GM12878 (cell line): ENCODE data around the gene CRTC3. TPM values are rescaled to one million over a fixed set of nuclear protein-coding genes. Genes with fewer than 3 reads are reported as not detected.

Experiments
- ATAC-seq: fragments of 200-7000 bp; cut with Tn5 transposase; 3 replicates; pipeline ENCODE4 v1.9.1; 2020; ENCODE audit warnings: mild to moderate bottlenecking, moderate library complexity
- BruUV-seq: library from RNA; stranded (reverse); fragments of 400-500 nt; replicated peaks from 2 replicates; lab custom pipeline; 2021; lab: Mats Ljungman, UMichigan
- CTCF ChIA-PET: fragments of 300-600 bp; sonication (Branson Sonifier 250); formaldehyde crosslinking; extraction: SDS; loops from one replicate; lab custom pipeline; 2021; ENCODE audit warnings: inconsistent platforms; lab: Yijun Ruan, JAX
- POLR2A ChIA-PET: fragments of 350-600 bp; formaldehyde crosslinking; extraction: SDS; loops from one replicate; lab custom pipeline; 2021; ENCODE audit warnings: inconsistent platforms; lab: Charles Lee
- RAD21 ChIA-PET: fragments of 300-600 bp; sonication (Branson Sonifier 250); formaldehyde crosslinking; loops from one replicate; lab custom pipeline; 2023; ENCODE audit warnings: antibody characterized with exemption; ENCODE audit not compliant: unreplicated experiment; lab: Charles Lee
- SMC1A ChIA-PET: fragments of 300-600 bp; sonication (Branson Sonifier 250); formaldehyde crosslinking; loops from one replicate; lab custom pipeline; 2023; ENCODE audit not compliant: unreplicated experiment, uncharacterized antibody; lab: Charles Lee
- DNase-seq: peaks from one replicate; pipeline ENCODE4 v3.0.0-alpha.2; 2011; ENCODE audit warnings: low read depth, low spot score
- FAIRE-seq: peaks from 3 replicates; lab custom pipeline; 2011; peaks lifted over from hg19 to GRCh38; lab: Jason Lieb, UNC
- H2AFZ ChIP-seq: 2 replicates; pipeline ENCODE4 v1.6.0; 2011; ENCODE audit warnings: low read depth, low read length, control low read depth; ENCODE audit not compliant: control insufficient read depth
- H3K27ac ChIP-seq: 2 replicates; pipeline ENCODE4 v1.5.1; 2011; ENCODE audit warnings: control low read depth; ENCODE audit not compliant: control insufficient read depth, insufficient read depth
- H3K27me3 ChIP-seq, 2 experiments: replicated peaks in 1 of 2; 2 replicates each; pipeline versions ENCODE4 v1.6.0 to v1.6.1; 2011; ENCODE audit warnings: low read length in 1 of 2; ENCODE audit not compliant: control insufficient read depth in 2 of 2, insufficient read depth in 2 of 2
- H3K36me3 ChIP-seq, 2 experiments: 2 replicates each; pipeline ENCODE4 v1.5.1; 2011; ENCODE audit warnings: low read length in 1 of 2; ENCODE audit not compliant: control insufficient read depth in 2 of 2, insufficient read depth in 2 of 2
- H3K4me1 ChIP-seq: 2 replicates; pipeline ENCODE4 v1.6.1; 2011; ENCODE audit warnings: mild to moderate bottlenecking, low read length, moderate library complexity, mixed read lengths; ENCODE audit not compliant: control insufficient read depth, insufficient read depth
- H3K4me2 ChIP-seq: 2 replicates; pipeline ENCODE4 v1.6.0; 2011; ENCODE audit warnings: control low read depth; ENCODE audit not compliant: control insufficient read depth, insufficient read depth
- H3K4me3 ChIP-seq: fragments of 200-600 bp; sonication (generic); 2 replicates; pipeline ENCODE4 v1.5.1; 2016
- H3K79me2 ChIP-seq: 2 replicates; pipeline ENCODE4 v1.6.0; 2011; ENCODE audit warnings: low read length; ENCODE audit not compliant: control insufficient read depth, insufficient read depth
- H3K9ac ChIP-seq: 2 replicates; pipeline ENCODE4 v1.8.0; 2011; ENCODE audit warnings: low read length, control low read depth, mixed read lengths; ENCODE audit not compliant: control insufficient read depth, insufficient read depth
- H3K9me3 ChIP-seq: replicated peaks from 3 replicates; pipeline ENCODE4 v1.5.1; 2011; ENCODE audit warnings: mild to moderate bottlenecking, low read length; ENCODE audit not compliant: control insufficient read depth, insufficient read depth
- H4K20me1 ChIP-seq: 2 replicates; pipeline ENCODE4 v1.6.0; 2011; ENCODE audit not compliant: control insufficient read depth, insufficient read depth
- GATAD2B ChIP-seq: fragments of 450-650 bp; conservative IDR thresholded peaks from 2 replicates; pipeline ENCODE4 v1.6.1; 2017; ENCODE audit warnings: low read depth, mild to moderate bottlenecking, moderate library complexity
- HCFC1 ChIP-seq: fragments of 150-350 bp; IDR thresholded peaks from 2 replicates; pipeline ENCODE4 v1.6.1; 2014; ENCODE audit warnings: low read length
- JUND ChIP-seq: IDR thresholded peaks from 2 replicates; pipeline ENCODE4 v1.6.1; 2012; ENCODE audit warnings: low read depth, mild to moderate bottlenecking, low read length, improper control_type of control experiment, moderate library complexity
- NRF1 ChIP-seq: conservative IDR thresholded peaks from 2 replicates; pipeline ENCODE4 v1.6.1; 2011; ENCODE audit warnings: mild to moderate bottlenecking, low read depth, low read length, improper control_type of control experiment
- POLR2A ChIP-seq: IDR thresholded peaks from 2 replicates; pipeline ENCODE4 v1.6.1; 2011; ENCODE audit warnings: low read depth, mild to moderate bottlenecking, low read length
- RAD21 ChIP-seq: IDR thresholded peaks from 2 replicates; pipeline ENCODE4 v1.6.1; 2011; ENCODE audit warnings: mild to moderate bottlenecking, low read depth, low read length, moderate library complexity; ENCODE audit not compliant: insufficient read depth
- YY1 ChIP-seq: IDR thresholded peaks from 2 replicates; pipeline ENCODE4 v1.6.1; 2011; ENCODE audit warnings: low read depth, mild to moderate bottlenecking, low read length
- ZSCAN29 ChIP-seq: fragments of 450-650 bp; IDR thresholded peaks from 2 replicates; pipeline ENCODE4 v1.6.1; 2017; ENCODE audit warnings: mild to moderate bottlenecking, moderate library complexity
- ZZZ3 ChIP-seq: IDR thresholded peaks from 2 replicates; pipeline ENCODE4 v1.6.1; 2011; ENCODE audit warnings: low read depth; ENCODE audit not compliant: control insufficient read depth, insufficient read length
- WGBS: methylation state at CpG from one replicate; pipeline ENCODE4 v1.1.6; 2016; ENCODE audit warnings: low lambda C conversion rate; ENCODE audit not compliant: insufficient replicate concordance, insufficient coverage; ENCODE audit errors: missing lambda C conversion rate; 5-methylcytosine and 5-hydroxymethylcytosine counted together
- in situ Hi-C: fragments of 300-500 bp; cut with MboI; formaldehyde crosslinking; loops from 9 replicates; pipeline ENCODE4 v1.14.3; 2018; ENCODE audit warnings: mixed read lengths
- intact Hi-C: fragments of 100-400 bp; cut with micrococcal nuclease; formaldehyde crosslinking; loops from one replicate; pipeline ENCODE4 v1.14.2; 2022; ENCODE audit not compliant: unreplicated experiment
- polyA plus RNA-seq, 11 experiments: library from polyadenylated mRNA; depleted of rRNA in 4 of 11; unstranded in 6 of 11; stranded (reverse) in 5 of 11; fragments of >200 nt; fragmentation: Nextera tagmentation in 4 of 11; fragmentation: Illumina TruSeq in 1 of 11; extraction: Ambion mirVana in 4 of 11; extraction: Trizol in 1 of 11; gene quantifications; 1 replicate in 1 of 11; 2 replicates in 10 of 11; pipeline versions ENCODE4 v1.2.1 to v1.2.3, GENCODE V29; 2011 to 2016; ENCODE audit warnings: inconsistent platforms in 2 of 11, missing spikeins in 2 of 11, low read depth in 1 of 11
- total RNA-seq, 4 experiments: library from RNA; depleted of rRNA in 3 of 4; stranded (reverse); fragments of >200 nt in 3 of 4; fragmentation: Illumina TruSeq in 1 of 4; extraction: Trizol in 1 of 4; gene quantifications; 2 replicates each; pipeline versions ENCODE4 v1.2.1 to v1.2.3, GENCODE V29; 2013 to 2021
- TF ChIP-seq, protein P1 (sequence below): fragments of 450-650 bp; IDR thresholded peaks from 2 replicates; pipeline ENCODE4 v1.6.1; 2014; ENCODE audit warnings: mild to moderate bottlenecking

The CRTC3 gene
- total and polyA plus RNA-seq, 10 of the 15 experiments (the other 5 are each of a cell fraction or from before 2014, with no cell fraction given), result 3.5 to 36.9 (median 18.9) TPM

DNA sequence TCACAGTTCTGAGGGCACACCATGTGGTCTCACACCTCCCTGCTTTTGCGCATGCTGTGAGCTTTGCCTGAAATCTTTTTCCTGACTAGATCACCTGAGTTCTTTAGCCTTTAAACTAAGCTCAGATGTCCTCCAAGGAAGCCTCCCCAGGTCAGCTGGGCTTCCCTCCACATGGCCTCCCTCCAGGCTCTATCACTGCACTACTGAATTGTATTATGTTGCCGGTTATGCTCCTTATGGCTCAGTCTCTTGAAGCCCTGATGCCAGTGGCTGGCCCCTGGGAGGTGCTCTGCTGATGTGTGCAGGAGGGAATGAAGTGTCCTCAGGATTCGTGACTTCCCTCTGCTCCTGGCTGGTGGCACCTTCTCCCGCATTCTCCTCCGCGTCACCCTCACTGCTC lies 94.1 kb downstream of the CRTC3 start:
- ChIA-PET RAD21 (no interaction called here), CTCF (no interaction called here)
- H2AFZ ChIP-seq, result no peak overlapping the region
- peaks cover 15% of the 10 kb centered on the region for H3K4me1 ChIP-seq
- no peak for TF ChIP-seq RAD21
- no peak for TF ChIP-seq ZZZ3
- no peak for TF ChIP-seq HCFC1
- no peak for TF ChIP-seq ZSCAN29
- TF ChIP-seq, protein P1, sequence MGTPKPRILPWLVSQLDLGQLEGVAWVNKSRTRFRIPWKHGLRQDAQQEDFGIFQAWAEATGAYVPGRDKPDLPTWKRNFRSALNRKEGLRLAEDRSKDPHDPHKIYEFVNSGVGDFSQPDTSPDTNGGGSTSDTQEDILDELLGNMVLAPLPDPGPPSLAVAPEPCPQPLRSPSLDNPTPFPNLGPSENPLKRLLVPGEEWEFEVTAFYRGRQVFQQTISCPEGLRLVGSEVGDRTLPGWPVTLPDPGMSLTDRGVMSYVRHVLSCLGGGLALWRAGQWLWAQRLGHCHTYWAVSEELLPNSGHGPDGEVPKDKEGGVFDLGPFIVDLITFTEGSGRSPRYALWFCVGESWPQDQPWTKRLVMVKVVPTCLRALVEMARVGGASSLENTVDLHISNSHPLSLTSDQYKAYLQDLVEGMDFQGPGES, result no peak
- TF ChIP-seq GATAD2B, result no peak
- no peak for TF ChIP-seq NRF1
- TF ChIP-seq YY1, result no peak
- TF ChIP-seq JUND, result no peak
- TF ChIP-seq POLR2A, result no peak
- TF ChIP-seq, all 136 proteins: peak for 0
- ChIA-PET POLR2A (no interaction called here), SMC1A (no interaction called here)
- peaks cover 2 to 23% of the 10 kb centered on the region in 2 experiments for H3K36me3 ChIP-seq
- H3K9me3 ChIP-seq, result no peaks in the 10 kb centered on the region
- H3K9ac ChIP-seq, result no peak overlapping the region
- no peaks in the 10 kb centered on the region for H3K27me3 ChIP-seq
- no peak overlapping the region for H3K27ac ChIP-seq
- in situ Hi-C loops, result no loop called here
- no TSS peak for BruUV-seq
- DNase-seq, result no peak
- intact Hi-C loops, result no loop called here
- no peak for ATAC-seq
- no peak for FAIRE-seq
- H3K79me2 ChIP-seq, result no peaks in the 10 kb centered on the region
- no peak overlapping the region for H3K4me2 ChIP-seq
- no peak overlapping the region for H3K4me3 ChIP-seq
- H4K20me1 ChIP-seq, result no peaks in the 10 kb centered on the region
- 92% methylated on average over 6 of the region's 6 CpGs for WGBS
